HG03196 (cell line): Measurements from ENCODE around the gene FRMPD1.

ENCODE experiments used
- ATAC-seq: cut with Tn5 transposase; IDR thresholded peaks from one replicate; pipeline ENCODE4 v1.9.1; 2021; ENCODE audit not compliant: unreplicated experiment

The FRMPD1 gene

DNA sequence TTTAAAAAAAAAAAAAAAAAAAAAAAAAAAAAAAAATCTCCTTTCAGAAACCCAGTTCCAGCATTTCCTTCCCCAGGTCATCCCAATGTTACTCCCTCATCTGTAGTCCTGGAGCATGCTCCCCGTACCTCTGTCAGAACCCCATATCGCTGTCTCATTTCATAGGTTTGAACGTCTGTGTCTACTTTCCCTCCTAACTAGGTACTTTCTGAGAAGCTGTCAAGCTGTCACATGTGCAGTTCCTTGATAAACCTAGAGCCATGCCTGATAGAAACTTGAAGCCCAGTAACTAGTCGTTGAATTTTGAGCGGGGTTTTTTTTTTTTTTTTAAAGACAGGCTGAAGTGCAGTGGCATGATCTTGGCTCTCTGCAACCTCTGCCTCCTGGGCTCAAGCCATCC, 118.6 kb downstream of the FRMPD1 start:
- ATAC-seq = no peak

- ATAC-seq = no peak
Measured at GRCh38 chr9:37769995-37770394, 119.2 kb downstream of the FRMPD1 start.

DNA sequence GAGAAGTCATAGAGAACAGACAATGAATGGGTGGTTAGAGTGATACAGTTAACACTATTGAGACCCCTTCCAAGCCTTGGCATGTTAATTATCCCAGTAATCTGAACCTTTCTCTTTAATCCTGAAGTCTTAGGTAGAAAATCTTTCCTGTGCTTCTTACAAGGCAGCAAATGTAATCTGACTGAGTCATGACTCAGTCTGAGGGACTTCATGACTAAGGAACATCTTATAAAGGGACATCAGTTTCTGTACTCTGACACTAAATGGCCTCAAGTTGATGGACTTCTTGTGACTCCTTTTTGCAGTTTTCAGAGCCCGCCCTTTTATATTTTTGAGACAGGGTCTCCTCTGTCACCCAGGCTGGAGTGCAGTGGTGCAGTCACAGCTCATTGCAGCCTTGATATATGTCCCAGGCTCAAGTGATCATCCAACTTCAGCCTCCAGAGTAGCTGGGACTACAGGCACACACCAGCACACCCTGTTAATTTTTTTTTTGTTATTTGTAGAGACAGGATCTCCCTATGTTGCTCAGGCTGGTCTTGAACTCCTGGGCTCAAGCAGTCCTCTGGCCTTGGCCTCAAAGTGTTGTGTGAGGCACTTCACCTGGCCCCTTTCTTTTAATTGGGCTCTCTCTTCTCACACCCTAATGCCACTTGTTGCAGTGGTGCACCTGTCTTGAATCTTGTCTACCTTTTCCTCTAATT, 124.6 kb downstream of the FRMPD1 start:
- ATAC-seq = no peak

GRCh38 chr9:37776328-37776727, 125.6 kb downstream of the FRMPD1 start:
- no peak for ATAC-seq

- ATAC-seq = no peak
Measured at GRCh38 chr9:37778534-37778933, 127.8 kb downstream of the FRMPD1 start.

- no peak for ATAC-seq
Measured at GRCh38 chr9:37784291-37784615, 133.5 kb downstream of the FRMPD1 start.

DNA sequence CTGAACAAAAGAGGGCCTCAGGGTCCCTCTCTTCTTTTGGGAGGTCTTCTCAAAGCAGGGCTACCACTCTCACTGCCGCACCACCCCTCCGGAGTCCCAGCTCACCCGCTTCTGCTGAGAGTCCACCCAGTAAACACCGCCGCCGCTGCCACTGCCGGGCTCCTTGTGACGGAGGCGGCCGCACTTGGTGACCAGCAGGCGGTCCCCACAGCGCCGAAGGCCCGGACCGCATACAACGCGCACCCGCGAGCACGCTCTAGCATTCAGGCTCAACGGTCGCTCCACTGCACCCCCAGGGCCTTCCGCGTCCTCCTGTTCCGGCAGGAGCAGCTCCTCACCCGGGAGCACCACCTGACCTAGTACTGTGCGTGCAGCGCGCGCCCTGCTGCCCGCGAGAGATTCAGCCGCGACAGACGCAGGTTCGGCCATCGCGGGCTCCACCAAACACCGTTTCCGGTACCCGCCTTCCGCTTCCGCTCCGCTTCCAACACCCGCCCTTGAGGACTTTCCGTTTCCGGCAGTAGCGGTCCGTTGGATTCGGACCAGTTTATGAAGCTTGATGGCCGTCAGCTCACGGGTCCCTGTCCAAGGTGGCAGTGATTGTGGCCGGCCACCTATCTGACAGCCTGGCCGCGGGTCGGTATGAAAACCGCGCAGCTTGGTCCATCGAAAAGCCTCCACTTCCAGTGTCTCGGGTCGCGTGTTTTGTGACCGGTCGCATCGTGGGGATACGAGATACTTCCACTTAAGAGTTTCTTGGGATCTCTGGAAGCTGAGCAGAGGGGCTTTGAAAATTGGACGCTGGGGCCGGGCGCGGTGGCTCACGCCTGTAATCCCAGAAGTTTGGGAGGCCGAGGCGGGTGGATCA, 134.1 kb downstream of the FRMPD1 start, which contains the start of gene EXOSC3:
TSS of gene EXOSC3 (minus strand) at position 449 of the 868 bp plus-strand sequence. CDS start at position 429, 20 bp downstream.
- peak; percentile 82 for ATAC-seq

- no peak for ATAC-seq
Measured at GRCh38 chr9:37787059-37787458, 136.3 kb downstream of the FRMPD1 start.

DNA sequence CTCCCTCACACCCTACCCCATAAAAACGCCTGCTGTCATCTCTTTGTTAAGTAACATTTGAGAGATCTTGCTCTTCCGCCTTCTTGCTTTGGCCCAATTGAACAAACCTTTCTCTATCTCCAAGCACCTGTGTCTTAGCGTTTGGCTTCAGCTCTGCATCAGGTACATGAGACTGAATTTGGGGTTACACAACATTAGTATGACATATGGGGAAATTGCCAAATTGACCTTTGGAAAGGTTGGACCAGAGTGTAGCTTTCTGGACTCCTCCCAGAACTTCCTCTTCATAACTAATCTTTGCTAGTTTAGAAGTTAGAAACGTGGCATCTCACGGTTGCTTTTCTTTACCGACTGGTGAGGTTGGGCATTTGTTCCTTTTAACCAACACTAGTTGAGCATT, 137.6 kb downstream of the FRMPD1 start:
- no peak for ATAC-seq

DNA sequence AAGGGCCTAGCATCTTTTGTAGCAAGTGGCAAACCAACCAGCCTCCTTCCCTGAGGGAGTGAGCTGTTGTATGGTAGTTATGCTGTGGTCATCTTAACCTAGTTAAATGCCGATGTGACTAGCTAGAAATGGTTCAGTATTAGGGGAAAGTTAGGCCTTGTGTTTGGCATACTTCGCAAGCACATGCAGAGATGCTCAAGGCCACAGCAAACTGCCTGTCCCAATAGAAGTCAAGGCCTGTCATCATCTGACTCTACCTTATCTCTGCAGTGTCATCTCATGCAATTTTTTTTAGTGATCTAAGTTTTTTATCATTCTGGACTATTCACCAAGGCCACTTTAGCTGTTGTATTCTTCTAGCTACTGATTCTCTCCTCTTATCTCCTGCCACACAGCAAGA, 139.3 kb downstream of the FRMPD1 start:
- ATAC-seq = no peak

- ATAC-seq = no peak
Measured at GRCh38 chr9:37792122-37792521, 141.4 kb downstream of the FRMPD1 start.

- no peak for ATAC-seq
Measured at GRCh38 chr9:37796232-37796631, 145.5 kb downstream of the FRMPD1 start.
